ENCODE data around the gene STK39. TPM values are rescaled to one million over a fixed set of nuclear protein-coding genes. Genes with fewer than 3 reads are reported as not detected.

STK39 gene
- total RNA-seq, 1 donor from 2014 or later: 14.3 TPM

DNA sequence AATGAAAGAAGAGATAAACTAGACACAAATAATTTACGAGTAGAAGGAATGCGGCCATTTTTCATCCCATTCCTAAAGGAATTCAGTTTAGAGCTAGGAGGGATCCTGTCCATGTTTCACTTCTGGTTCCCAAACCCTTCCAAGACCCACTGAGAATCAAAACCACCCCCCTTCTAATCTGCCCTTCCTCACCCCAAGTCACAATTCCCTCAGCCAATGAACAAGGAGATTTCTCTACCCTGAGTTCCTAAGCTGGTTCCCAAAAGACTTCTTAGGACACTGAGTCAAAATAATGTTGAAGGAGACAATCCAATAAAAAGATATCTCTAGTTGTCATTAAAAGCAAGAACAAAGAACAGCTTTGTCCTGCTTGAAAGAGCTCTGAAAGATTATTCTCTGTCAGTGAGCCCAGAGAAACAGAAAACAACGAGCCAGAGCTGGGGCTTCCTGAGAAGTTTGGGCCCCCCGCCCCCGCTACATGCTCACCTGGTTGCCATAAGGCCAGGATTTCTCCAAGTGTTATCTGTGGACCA, 45.7 kb downstream of the STK39 start:
- H3K4me1 Mint-ChIP-seq (ENCODE audit: unreplicated experiment): peaks cover 4% of the 10 kb centered on the region
- H3K27me3 Mint-ChIP-seq (ENCODE audit: unreplicated experiment): no peaks in the 10 kb centered on the region
- H3K9me3 Mint-ChIP-seq (ENCODE audit: unreplicated experiment): no peaks in the 10 kb centered on the region
- DNase-seq (ENCODE audit: low spot score): no peak
- TF ChIP-seq, protein P1, sequence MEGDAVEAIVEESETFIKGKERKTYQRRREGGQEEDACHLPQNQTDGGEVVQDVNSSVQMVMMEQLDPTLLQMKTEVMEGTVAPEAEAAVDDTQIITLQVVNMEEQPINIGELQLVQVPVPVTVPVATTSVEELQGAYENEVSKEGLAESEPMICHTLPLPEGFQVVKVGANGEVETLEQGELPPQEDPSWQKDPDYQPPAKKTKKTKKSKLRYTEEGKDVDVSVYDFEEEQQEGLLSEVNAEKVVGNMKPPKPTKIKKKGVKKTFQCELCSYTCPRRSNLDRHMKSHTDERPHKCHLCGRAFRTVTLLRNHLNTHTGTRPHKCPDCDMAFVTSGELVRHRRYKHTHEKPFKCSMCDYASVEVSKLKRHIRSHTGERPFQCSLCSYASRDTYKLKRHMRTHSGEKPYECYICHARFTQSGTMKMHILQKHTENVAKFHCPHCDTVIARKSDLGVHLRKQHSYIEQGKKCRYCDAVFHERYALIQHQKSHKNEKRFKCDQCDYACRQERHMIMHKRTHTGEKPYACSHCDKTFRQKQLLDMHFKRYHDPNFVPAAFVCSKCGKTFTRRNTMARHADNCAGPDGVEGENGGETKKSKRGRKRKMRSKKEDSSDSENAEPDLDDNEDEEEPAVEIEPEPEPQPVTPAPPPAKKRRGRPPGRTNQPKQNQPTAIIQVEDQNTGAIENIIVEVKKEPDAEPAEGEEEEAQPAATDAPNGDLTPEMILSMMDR (IDR thresholded peaks at IDR 0.05; ENCODE audit: unreplicated experiment): no peak
- H3K27ac Mint-ChIP-seq (ENCODE audit: unreplicated experiment): no peak overlapping the region
- no peak overlapping the region for H3K4me3 Mint-ChIP-seq (ENCODE audit: unreplicated experiment)
- peaks cover 9% of the 10 kb centered on the region for H3K36me3 Mint-ChIP-seq (ENCODE audit: low read depth, unreplicated experiment)

DNA sequence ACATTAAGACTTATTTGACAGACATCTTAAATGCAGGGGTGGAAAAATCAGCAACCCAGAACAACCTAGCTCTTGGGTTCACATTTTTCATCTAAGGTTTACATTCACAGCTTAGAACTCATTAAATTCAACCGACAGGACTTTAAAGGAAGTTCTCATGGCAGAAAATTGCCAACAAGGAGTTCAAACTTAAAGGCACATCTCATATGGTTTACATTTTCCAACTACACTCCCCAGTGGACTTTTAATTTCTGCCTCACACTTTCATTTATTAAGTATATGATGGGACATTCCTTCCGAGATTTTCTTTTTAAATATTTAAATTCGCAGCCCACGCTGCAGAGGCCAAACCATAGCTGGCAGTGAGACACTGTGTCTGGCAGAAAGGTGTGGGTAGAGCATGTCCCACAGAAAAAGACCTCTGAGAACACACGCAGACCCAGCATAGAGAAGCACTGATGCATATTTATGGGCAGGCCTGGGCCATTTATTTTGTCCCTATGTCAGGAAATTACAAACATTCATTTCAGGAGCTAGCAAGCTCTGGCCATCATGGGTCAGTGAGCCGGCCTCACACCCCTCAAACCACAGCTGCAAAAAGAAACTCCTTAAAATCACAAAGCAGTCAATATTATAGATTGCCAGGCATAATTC, 46.3 kb downstream of the STK39 start:
- Mint-ChIP-seq H3K4me3 (ENCODE audit: unreplicated experiment) (no peak overlapping the region), H3K27ac (ENCODE audit: unreplicated experiment) (no peak overlapping the region)

DNA sequence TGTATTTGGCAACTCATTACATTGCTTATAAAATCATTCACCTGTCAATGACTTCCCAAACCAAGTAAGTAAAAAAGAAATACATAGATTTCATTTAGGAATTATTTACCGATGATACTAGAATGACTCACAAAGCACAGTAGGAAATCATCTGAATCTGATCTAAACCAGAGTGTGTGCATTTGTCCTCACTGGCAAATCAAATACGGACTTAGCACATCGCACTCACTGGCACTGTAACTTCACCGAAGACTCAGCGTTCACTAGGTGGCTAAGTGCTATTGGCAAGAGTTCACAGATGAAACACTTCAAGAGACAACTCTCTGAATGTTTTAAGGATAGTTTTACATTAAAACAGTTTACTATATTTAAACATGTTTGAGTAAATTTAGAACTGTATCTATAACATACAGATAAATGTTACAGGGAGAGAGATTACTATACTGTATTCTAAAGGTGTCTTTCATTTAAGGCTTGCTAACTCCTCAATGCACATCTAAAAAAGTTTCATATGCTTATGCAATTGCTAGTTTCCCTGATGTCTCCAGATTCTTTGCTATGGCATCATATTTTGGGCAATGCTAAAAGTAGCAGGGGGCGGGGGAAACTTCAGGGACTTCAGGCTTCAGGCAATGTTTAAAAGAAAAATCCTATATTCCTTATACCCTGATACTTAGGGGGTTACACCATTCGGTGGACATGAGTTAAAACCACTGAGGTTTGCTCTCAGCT, 48.8 kb downstream of the STK39 start:
- H3K9me3 Mint-ChIP-seq (ENCODE audit: unreplicated experiment): no peaks in the 10 kb centered on the region
- no peak for DNase-seq (ENCODE audit: low spot score)
- peaks cover under 1% of the 10 kb centered on the region for H3K4me1 Mint-ChIP-seq (ENCODE audit: unreplicated experiment)
- no peaks in the 10 kb centered on the region for H3K27me3 Mint-ChIP-seq (ENCODE audit: unreplicated experiment)
- peaks cover 9% of the 10 kb centered on the region for H3K36me3 Mint-ChIP-seq (ENCODE audit: low read depth, unreplicated experiment)
- H3K27ac Mint-ChIP-seq (ENCODE audit: unreplicated experiment): no peak overlapping the region
- TF ChIP-seq, protein P1 (IDR thresholded peaks at IDR 0.05; ENCODE audit: unreplicated experiment): no peak
- no peak overlapping the region for H3K4me3 Mint-ChIP-seq (ENCODE audit: unreplicated experiment)

More for the DNA sequence above, 46.3 kb downstream of the STK39 start:
- H3K9me3 Mint-ChIP-seq (ENCODE audit: unreplicated experiment): no peaks in the 10 kb centered on the region
- DNase-seq (ENCODE audit: low spot score): no peak
- H3K36me3 Mint-ChIP-seq (ENCODE audit: low read depth, unreplicated experiment): peaks cover 9% of the 10 kb centered on the region
- H3K4me1 Mint-ChIP-seq (ENCODE audit: unreplicated experiment): peaks cover 4% of the 10 kb centered on the region
- no peaks in the 10 kb centered on the region for H3K27me3 Mint-ChIP-seq (ENCODE audit: unreplicated experiment)
- TF ChIP-seq, protein P1 (IDR thresholded peaks at IDR 0.05; ENCODE audit: unreplicated experiment): no peak

DNA sequence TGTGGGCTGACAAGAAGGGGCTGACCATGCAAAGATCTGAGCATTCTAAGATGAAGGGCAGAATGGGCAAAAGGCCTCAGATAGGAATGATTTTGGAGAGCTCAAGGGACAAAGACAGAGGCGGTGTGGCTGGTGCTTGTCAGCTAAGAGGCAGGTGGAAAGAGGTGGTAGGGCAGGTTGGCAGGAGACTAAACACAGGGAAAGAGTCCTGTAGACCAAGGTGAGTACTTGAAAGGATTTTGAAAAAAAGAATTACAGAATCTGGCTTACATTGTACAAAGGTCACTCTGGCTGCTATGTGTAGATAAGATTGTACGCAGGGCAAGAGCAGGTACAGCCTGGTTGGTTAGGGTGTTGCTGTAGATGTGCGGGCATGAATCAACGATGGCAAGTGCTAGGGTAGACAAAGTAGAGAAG, 50.6 kb downstream of the STK39 start:
- peaks cover 14% of the 10 kb centered on the region for H3K4me1 Mint-ChIP-seq (ENCODE audit: unreplicated experiment)
- no peaks in the 10 kb centered on the region for H3K36me3 Mint-ChIP-seq (ENCODE audit: low read depth, unreplicated experiment)
- TF ChIP-seq, protein P1 (IDR thresholded peaks at IDR 0.05; ENCODE audit: unreplicated experiment): no peak
- no peak for DNase-seq (ENCODE audit: low spot score)
- no peak overlapping the region for H3K27ac Mint-ChIP-seq (ENCODE audit: unreplicated experiment)
- H3K27me3 Mint-ChIP-seq (ENCODE audit: unreplicated experiment): no peaks in the 10 kb centered on the region
- H3K9me3 Mint-ChIP-seq (ENCODE audit: unreplicated experiment): no peaks in the 10 kb centered on the region
- no peak overlapping the region for H3K4me3 Mint-ChIP-seq (ENCODE audit: unreplicated experiment)
